GM12874 (cell line): ENCODE measurements around the gene MT1G.

Source experiments
- TF ChIP-seq, protein P1 (sequence below): IDR thresholded peaks from 2 replicates; pipeline ENCODE4 v1.5.1; 2011; ENCODE audit warnings: low read depth, mild to moderate bottlenecking, control low read depth, low read length, moderate library complexity; ENCODE audit not compliant: insufficient read depth

The MT1G gene

DNA sequence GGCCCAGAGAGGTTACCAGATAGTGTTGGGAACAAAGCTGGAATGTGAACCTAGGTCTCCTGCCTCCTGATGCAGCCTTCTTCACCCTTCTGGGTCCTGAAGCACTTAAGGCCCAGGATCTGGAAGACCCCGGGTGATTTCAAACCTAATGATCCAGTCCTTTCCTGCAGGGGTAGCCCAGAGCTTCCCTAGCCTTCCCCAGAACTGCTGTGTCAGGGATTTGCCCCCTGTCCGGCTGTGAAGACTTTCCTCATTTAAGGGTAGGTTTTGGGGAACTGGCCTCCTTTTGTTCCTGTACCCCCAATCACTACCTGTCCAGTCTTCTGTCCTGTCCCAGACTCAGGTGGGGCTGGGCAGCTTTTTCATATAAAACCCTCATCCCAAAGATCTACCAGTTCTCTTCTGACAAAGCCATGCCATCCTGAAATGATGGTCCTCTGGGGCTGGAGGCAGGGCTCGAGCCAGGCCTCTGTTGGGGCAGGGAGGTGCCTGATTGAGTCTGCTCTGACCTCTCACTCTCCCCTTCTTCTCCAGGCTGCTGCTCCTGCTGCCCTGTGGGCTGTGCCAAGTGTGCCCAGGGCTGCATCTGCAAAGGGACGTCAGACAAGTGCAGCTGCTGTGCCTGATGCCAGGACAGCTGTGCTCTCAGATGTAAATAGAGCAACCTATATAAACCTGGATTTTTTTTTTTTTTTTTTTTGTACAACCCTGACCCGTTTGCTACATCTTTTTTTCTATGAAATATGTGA, 15.7 kb upstream of the MT1G start:
- TF ChIP-seq, protein P1, sequence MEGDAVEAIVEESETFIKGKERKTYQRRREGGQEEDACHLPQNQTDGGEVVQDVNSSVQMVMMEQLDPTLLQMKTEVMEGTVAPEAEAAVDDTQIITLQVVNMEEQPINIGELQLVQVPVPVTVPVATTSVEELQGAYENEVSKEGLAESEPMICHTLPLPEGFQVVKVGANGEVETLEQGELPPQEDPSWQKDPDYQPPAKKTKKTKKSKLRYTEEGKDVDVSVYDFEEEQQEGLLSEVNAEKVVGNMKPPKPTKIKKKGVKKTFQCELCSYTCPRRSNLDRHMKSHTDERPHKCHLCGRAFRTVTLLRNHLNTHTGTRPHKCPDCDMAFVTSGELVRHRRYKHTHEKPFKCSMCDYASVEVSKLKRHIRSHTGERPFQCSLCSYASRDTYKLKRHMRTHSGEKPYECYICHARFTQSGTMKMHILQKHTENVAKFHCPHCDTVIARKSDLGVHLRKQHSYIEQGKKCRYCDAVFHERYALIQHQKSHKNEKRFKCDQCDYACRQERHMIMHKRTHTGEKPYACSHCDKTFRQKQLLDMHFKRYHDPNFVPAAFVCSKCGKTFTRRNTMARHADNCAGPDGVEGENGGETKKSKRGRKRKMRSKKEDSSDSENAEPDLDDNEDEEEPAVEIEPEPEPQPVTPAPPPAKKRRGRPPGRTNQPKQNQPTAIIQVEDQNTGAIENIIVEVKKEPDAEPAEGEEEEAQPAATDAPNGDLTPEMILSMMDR = no peak

DNA sequence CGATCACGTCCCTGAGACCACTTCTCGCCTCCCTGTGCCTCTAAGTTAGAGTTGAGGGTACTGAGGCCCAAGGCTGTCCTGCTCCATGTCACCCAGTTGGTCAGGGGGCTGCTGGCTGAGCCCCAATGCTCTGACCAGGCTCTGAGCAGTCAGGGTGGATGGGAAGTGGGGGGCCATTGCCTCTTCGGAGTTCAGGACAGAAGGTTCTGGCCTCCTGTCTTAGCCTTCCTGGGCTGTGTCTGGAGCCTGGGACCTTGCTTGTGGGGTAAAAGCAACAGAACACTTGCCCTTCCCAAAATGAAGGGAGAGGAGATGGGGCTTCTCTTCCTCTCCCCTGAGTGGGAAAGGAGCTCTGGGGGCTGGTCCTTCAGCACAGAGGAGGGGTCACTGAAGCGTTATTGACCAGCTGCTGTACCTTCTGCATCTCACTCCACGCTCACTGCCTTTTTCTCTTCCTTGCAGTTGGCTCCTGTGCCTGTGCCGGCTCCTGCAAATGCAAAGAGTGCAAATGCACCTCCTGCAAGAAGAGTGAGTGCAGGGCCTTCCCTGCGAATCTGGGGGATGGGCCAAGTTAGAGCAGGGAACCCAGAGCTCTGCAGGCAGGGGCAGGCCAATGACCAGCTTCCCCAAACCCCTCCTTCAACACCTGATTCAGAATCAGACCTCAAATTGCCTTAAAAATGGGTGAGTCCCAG, 15.0 kb upstream of the MT1G start:
- TF ChIP-seq, protein P1 = no peak

DNA sequence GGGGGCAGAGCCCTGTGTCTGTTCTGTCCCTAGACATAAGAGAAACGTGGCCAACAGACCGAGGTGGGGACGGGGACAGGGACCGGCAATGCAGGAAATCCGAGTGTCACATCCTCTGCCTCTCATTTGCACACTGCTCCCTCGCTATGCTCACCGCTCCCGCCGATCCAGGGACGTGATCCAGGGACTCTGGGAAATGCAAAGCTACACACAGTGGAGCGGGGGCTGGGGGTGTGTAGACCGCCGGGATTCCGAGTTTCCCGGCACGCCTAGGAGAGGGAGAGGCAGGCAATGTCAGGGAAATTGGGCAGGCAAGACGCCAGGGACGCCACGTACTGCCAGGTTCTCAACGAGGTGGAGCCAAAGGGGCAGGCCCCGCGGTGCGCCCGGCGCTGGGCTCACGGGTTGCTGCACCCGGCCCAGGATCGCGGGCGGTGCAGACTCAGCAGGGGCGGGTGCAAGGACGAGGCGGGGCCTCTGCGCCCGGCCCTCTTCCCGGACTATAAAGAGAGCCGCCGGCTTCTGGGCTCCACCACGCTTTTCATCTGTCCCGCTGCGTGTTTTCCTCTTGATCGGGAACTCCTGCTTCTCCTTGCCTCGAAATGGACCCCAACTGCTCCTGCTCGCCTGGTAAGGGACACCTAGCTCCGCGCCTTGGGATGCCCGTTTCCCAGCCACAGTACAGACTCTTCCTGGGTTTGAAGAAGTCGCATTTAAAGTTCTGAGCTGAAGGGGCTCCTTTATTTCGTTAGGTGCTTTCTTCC, 14.3 kb upstream of the MT1G start, which contains the start of gene MT1X:
TSS of gene MT1X (plus strand) at position 532 of the 764 bp plus-strand sequence. CDS start at position 603, 71 bp downstream.
- TF ChIP-seq, protein P1 = no peak

DNA sequence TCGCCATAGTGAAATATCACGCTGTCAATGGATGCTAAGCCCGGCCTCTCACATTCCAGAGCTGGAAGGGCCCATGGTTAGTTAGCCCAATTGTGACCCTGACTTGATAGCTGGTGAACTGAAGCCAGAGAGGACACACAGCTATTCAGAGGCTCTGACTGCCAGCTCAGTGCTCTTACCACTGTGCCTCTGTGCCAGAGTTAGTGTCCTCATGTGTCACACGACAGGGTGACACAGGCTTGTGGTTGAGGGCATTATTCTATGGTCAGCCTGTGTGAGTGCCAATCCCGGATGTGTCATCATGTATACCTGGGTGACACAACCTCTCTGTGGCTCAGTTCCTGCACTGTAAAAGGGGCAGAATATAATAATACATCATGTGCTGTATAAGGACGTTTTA, 12.0 kb upstream of the MT1G start:
- TF ChIP-seq, protein P1 = no peak

DNA sequence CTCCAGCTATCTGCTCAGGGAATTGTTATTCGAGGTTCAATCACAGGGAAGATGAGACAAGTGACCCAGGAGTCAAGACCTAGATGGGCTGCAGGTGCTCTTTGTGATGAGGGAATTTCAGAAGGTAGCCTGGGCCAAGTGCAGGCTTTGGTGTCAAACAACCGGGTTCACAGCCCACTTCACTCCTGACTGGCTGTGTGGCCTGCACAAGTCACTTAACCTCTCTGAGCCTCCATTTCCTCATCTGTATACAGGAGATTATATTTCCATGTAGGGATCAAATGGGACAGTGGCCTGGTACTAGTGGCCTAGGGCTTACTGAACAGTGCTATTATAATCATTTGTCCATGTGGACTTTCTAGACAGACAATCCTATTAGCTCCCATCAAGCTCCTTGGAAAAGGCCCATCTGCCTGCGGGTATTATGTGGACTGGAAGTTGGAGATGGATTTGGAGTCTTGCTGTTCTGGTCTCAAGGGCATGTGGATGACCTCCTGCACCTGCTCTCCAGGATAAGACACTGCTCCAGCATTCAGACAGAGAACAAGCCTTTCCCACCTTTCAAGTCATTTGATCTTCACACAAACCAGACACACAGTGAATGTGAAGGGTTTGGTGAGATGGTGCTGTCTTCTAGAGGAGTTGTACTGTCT, 11.3 kb upstream of the MT1G start:
- TF ChIP-seq, protein P1 = no peak

DNA sequence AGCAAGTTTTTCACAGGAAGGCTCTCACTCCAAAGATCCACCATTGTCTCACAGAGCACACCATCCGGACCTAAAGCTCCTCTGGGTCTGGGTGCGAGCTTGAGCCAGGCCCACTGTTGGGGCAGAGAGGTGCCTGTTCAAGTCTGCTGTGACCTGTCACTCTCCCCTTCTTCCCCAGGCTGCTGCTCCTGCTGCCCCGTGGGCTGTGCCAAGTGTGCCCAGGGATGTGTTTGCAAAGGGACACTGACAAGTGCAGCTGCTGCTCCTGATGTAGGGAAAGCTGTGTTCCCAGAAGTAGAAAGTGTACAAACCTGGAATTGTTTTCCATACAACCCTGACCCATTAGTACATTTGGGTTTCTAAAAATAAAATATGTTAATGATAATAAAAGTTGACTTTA, 9.6 kb upstream of the MT1G start:
- TF ChIP-seq, protein P1 = no peak
